ENCODE data around the gene UROC1. TPM values are rescaled to one million over a fixed set of nuclear protein-coding genes. Genes with fewer than 3 reads are reported as not detected.

The UROC1 gene
- total and polyA plus RNA-seq, 2 of the 13 experiments (the other 11 are each of a cell fraction or from before 2014, with no cell fraction given) = 0.71 to 1.3 TPM

DNA sequence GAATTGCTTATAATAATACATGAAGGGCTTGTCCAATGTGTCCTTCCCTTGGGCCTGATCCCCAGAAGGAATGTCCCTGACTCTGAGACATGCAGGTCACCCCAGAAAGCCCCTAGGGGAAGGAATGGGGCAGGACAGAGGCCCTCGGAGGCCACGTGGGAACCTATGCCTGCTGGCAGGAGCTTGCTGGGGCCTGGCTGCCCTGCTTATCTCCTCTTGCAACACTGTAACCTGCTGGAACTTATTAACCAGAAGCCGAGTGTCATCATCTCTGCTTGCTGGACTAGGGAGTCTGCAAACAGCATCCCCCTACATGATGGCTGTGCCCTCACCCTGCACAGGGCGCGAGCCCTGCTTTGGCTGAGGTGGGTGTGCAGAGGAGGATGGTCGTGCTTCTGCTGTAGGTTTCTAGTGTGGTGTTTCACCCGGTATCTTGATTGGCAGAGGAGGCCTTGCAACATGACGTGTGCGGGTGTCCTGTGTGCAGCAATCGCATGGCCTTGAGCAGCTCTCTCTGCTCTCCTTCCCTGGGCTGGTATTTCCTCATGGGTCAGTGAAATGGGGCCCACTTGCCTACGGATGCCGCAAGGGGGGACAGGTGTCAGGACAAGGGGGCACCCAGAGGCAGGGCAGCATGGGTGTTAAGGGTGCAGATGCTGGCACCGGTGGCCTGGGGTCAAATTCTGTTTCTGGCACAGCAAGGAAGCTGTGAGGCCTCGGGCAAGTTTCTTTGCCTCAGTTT, 11.4 kb upstream of the UROC1 start (continued):
- TF ChIP-seq CCDC6 (CRISPR knock-in tag; IDR thresholded peaks at IDR 0.05) (peak; percentile 41; the same call in 1 of the 2 replicates), ZNF274 (CRISPR knock-in tag; IDR thresholded peaks at IDR 0.05) (0 out of 2 replicates have a peak, but pooled peaks have one; percentile 66), PRDM15 (CRISPR knock-in tag; IDR thresholded peaks at IDR 0.05) (0 out of 2 replicates have a peak, but pooled peaks have one; percentile 29), NFE2L2 (IDR thresholded peaks at IDR 0.05; ENCODE audit: low read length) (no peak), NONO (IDR thresholded peaks at IDR 0.05) (no peak), NONO (CRISPR knock-in tag; conservative IDR thresholded peaks at IDR 0.05) (peak; percentile 77), XRCC5 (optimal IDR thresholded peaks at IDR 0.05; ENCODE audit: low read length) (peak; percentile 78), ZBED4 (CRISPR knock-in tag; IDR thresholded peaks at IDR 0.05; ENCODE audit: borderline replicate concordance) (no peak; the same call in 1 of the 2 replicates), PHB2 (IDR thresholded peaks at IDR 0.05; ENCODE audit: partially characterized antibody) (no peak), BRD4 (CRISPR knock-in tag; IDR thresholded peaks at IDR 0.05) (peak; percentile 75), LBX2 (CRISPR knock-in tag; IDR thresholded peaks at IDR 0.05; ENCODE audit: borderline replicate concordance) (no peak), GABPA (IDR thresholded peaks at IDR 0.05; ENCODE audit: low read depth, low read length) (no peak), GABPA (CRISPR knock-in tag; IDR thresholded peaks at IDR 0.05; ENCODE audit: low read depth) (no peak), ZNF510 (CRISPR knock-in tag; IDR thresholded peaks at IDR 0.05; ENCODE audit: low read depth) (no peak), ZNF556 (CRISPR knock-in tag; IDR thresholded peaks at IDR 0.05; ENCODE audit: borderline replicate concordance) (peak; percentile 91; the same call in 1 of the 2 replicates), ZKSCAN1 (IDR thresholded peaks at IDR 0.05; ENCODE audit: low read length) (no peak), GZF1 (CRISPR knock-in tag; IDR thresholded peaks at IDR 0.05) (no peak)
- TF ChIP-seq, protein P1, sequence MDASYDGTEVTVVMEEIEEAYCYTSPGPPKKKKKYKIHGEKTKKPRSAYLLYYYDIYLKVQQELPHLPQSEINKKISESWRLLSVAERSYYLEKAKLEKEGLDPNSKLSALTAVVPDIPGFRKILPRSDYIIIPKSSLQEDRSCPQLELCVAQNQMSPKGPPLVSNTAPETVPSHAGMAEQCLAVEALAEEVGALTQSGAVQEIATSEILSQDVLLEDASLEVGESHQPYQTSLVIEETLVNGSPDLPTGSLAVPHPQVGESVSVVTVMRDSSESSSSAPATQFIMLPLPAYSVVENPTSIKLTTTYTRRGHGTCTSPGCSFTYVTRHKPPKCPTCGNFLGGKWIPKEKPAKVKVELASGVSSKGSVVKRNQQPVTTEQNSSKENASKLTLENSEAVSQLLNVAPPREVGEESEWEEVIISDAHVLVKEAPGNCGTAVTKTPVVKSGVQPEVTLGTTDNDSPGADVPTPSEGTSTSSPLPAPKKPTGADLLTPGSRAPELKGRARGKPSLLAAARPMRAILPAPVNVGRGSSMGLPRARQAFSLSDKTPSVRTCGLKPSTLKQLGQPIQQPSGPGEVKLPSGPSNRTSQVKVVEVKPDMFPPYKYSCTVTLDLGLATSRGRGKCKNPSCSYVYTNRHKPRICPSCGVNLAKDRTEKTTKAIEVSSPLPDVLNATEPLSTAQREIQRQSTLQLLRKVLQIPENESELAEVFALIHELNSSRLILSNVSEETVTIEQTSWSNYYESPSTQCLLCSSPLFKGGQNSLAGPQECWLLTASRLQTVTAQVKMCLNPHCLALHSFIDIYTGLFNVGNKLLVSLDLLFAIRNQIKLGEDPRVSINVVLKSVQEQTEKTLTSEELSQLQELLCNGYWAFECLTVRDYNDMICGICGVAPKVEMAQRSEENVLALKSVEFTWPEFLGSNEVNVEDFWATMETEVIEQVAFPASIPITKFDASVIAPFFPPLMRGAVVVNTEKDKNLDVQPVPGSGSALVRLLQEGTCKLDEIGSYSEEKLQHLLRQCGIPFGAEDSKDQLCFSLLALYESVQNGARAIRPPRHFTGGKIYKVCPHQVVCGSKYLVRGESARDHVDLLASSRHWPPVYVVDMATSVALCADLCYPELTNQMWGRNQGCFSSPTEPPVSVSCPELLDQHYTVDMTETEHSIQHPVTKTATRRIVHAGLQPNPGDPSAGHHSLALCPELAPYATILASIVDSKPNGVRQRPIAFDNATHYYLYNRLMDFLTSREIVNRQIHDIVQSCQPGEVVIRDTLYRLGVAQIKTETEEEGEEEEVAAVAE (CRISPR knock-in tag; IDR thresholded peaks at IDR 0.05; ENCODE audit: borderline replicate concordance) = peak; percentile 23; the same call in 1 of the 2 replicates
